HG02884 (cell line): ENCODE data around the gene NEXMIF.
"Not testable (repeated sequence)": the region's sequence is repeated elsewhere in the genome, so short reads cannot be mapped to it uniquely, and the experiment has no call there.

Experiments
- ATAC-seq: cut with Tn5 transposase; IDR thresholded peaks from one replicate; pipeline ENCODE4 v1.9.1; 2021; ENCODE audit warnings: mild to moderate bottlenecking, moderate library complexity; ENCODE audit not compliant: unreplicated experiment

Gene NEXMIF

GRCh38 chrX:74797338-74797887 is 127.8 kb downstream of the NEXMIF start:
- ATAC-seq: no peak

- no peak for ATAC-seq
Measured at GRCh38 chrX:74788545-74789086, 136.6 kb downstream of the NEXMIF start.

- ATAC-seq: no peak
Measured at GRCh38 chrX:74784629-74785028, 140.6 kb downstream of the NEXMIF start.

- ATAC-seq: peak; percentile 59
Measured at GRCh38 chrX:74781507-74782034, 143.7 kb downstream of the NEXMIF start.

DNA sequence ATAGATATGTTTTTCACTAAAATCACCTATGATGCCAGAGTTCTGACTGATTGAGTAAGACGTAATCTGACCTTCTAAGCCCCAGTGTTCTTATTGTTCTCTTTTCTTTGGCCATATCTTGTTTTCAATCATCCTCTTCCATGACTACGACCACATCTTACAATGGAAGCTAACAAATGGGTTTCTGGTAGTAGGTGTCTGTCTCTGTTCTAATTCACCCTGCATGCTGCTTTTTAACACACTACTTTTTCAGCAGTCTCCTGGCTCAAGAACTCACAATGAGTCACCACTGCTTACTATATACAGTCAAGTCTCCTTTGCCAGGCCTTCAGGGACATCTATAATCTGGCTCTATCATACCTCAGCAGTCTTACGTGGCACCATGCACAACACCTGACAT is 146.1 kb downstream of the NEXMIF start:
- ATAC-seq: no peak

DNA sequence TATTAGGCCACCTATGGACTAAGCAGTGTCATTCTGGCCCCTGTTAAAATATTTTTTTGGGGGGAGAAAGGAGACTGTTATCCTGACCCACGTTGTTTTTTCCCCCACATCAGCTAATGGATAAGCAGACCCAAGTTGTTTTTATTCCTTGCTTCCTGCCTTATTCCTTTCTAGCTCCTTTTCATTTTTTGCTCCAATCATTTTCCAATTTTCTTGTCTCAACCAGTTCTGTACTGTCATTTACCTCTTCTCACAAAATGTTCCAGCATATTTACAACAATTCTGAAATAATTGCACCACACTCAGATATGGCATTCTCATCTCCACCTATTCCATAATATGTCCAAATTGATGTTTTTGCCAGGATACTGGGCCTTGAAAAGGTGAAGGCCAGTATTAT is 150.3 kb downstream of the NEXMIF start:
- no peak for ATAC-seq

DNA sequence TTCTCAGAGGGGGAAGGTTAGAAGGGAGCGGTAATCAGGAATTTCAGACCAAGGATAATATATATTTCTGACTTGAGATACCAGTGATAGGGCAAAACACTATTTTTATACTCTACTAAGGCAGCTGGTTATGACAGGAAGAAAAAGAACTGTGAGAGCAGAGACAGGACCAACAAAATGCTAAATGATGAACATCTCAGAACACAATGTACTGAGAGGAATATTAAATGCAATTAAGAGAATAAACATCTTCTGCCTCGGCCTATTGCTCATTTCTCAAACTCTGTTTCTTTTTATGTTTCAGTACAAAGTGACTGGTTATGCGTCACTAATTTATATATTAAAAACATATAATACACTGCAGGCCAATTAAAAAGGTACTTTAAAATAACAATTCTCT is 188.8 kb downstream of the NEXMIF start:
- ATAC-seq: no peak

GRCh38 chrX:74705269-74705668 is 220.0 kb downstream of the NEXMIF start:
- ATAC-seq: no peak

DNA sequence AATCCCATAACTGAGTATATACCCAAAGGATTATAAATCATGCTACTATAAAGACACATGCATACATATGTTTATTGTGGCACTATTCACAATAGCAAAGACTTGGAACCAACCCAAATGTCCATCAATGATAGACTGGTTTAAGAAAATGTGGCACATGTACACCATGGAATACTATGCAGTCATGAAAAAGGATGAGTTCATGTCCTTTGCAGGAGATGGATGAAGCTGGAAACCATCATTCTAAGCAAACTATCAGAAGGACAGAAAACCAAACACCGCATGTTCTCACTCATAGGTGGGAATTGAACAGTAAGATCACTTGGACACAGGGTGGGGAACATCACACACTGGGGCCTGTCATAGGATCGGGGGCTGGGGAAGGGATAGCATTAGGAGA is 223.9 kb downstream of the NEXMIF start:
- not testable (repeated sequence) for ATAC-seq

- ATAC-seq: no peak
Measured at GRCh38 chrX:74684466-74684865, 240.8 kb downstream of the NEXMIF start.
